Lung (tissue), 12 donors: ENCODE data around the gene TTLL5. TPM values are rescaled to one million over a fixed set of nuclear protein-coding genes. Genes with fewer than 3 reads are reported as not detected.

Experiments used
- ATAC-seq: fragments of 200-7000 bp; cut with Tn5 transposase; one replicate; pipeline ENCODE4 v1.9.1; 2020; ENCODE audit warnings: moderate number of reproducible peaks; ENCODE audit not compliant: insufficient read depth, low FRiP score
- DNase-seq, 3 donors: peaks; one replicate each; pipeline ENCODE4 v3.0.0-alpha.2; 2013 to 2017
- H3K27ac ChIP-seq, 2 donors: one replicate each; pipeline ENCODE4 v1.5.1; 2013; ENCODE audit warnings: mild to moderate bottlenecking in 2 of 2, moderate library complexity in 2 of 2, control low read depth in 1 of 2, inconsistent platforms in 1 of 2, low read depth in 1 of 2, low read length in 1 of 2
- H3K27me3 ChIP-seq, 3 donors: one replicate each; pipeline ENCODE4 v1.5.1; 2013; ENCODE audit warnings: low read length in 2 of 3; ENCODE audit not compliant: control insufficient read depth in 3 of 3, insufficient read depth in 3 of 3
- H3K36me3 ChIP-seq, 4 donors: one replicate each; pipeline ENCODE4 v1.5.1; 2013; ENCODE audit warnings: low read length in 4 of 4, mild to moderate bottlenecking in 1 of 4, moderate library complexity in 1 of 4; ENCODE audit not compliant: control insufficient read depth in 4 of 4, insufficient read depth in 4 of 4
- H3K4me1 ChIP-seq, 5 donors: one replicate each; pipeline ENCODE4 v1.5.1; 2013; ENCODE audit warnings: low read length in 5 of 5, mild to moderate bottlenecking in 2 of 5, moderate library complexity in 1 of 5; ENCODE audit not compliant: control insufficient read depth in 5 of 5, insufficient read depth in 5 of 5
- H3K4me3 ChIP-seq: one replicate; pipeline ENCODE4 v1.5.1; 2013; ENCODE audit warnings: mild to moderate bottlenecking, control low read depth, moderate library complexity
- H3K9ac ChIP-seq, 2 donors: one replicate each; pipeline ENCODE4 v1.5.1; 2013; ENCODE audit warnings: low read length in 2 of 2, control low read depth in 1 of 2; ENCODE audit not compliant: insufficient read depth in 1 of 2
- H3K9me3 ChIP-seq, 4 donors: one replicate each; pipeline ENCODE4 v1.5.1; 2013; ENCODE audit warnings: low read length in 3 of 4, mild to moderate bottlenecking in 1 of 4, moderate library complexity in 1 of 4; ENCODE audit not compliant: control insufficient read depth in 4 of 4, insufficient read depth in 3 of 4
- WGBS, 2 donors: extraction: QIAGEN DNeasy Blood & Tissue Kit; methylation state at CpG; one replicate each; pipeline ENCODE4 v1.1.7; 2013; 5-methylcytosine and 5-hydroxymethylcytosine counted together
- polyA plus RNA-seq, 2 donors: library from polyadenylated mRNA; stranded (reverse); fragments of 200-250 nt; gene quantifications; one replicate each; pipeline ENCODE4 v1.2.1, GENCODE V29; 2013
- total RNA-seq, 2 donors: library from RNA; depleted of rRNA in 1 of 2; stranded (reverse); fragments of >200 nt in 1 of 2; gene quantifications; one replicate each; pipeline ENCODE4 v1.2.1, GENCODE V29; 2014 to 2021
- TF ChIP-seq, protein P1 (sequence below): IDR thresholded peaks from 2 replicates; pipeline ENCODE4 v1.5.1; 2012; ENCODE audit warnings: mild to moderate bottlenecking; ENCODE audit errors: control extremely low read depth, extremely low read depth
- donor health status: control.
- donor health status: control.
- donor health status: Bipolar disorder and iron deficiency.
- donor health status: healthy.
- donor health status: DM: yes; HTN: yes; CAD: no.

Gene TTLL5
- total and polyA plus RNA-seq, 4 donors: 10.3 to 58.6 (median 28.8) TPM

DNA sequence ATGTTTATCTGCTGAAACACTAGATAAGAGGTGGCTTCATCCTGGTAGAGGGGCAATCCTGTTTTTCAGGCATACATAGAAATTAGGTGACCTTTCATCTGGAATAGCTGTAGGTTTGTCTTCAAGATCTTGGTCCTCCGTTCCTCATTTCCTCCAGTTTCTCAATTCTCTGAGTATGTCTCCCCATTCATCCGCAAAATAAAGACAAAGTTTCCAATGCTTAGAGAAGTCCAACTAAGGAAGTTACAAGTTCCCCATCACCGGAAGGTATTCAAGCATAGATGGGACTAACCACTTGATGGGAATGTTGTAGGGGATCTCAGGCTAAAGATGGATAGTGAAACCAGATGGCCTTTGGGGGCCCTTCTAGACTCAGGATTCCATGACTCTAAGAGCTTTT lies 34.6 kb upstream of the TTLL5 start:
- Histone ChIP-seq H3K9ac (no peak overlapping the region), H3K4me1 (no peaks in the 10 kb centered on the region), H3K9me3 (no peaks in the 10 kb centered on the region), H3K27ac (peak overlapping the region in 1 of 2 donors; percentile 36), H3K4me3 (no peak overlapping the region), H3K36me3 (peaks cover 0 to 5% (median 0%) of the 10 kb centered on the region in 4 donors), H3K27me3 (no peaks in the 10 kb centered on the region)
- WGBS, 2 donors: 84 to 86% methylated on average over 3 of the region's 3 CpGs
- TF ChIP-seq, protein P1, sequence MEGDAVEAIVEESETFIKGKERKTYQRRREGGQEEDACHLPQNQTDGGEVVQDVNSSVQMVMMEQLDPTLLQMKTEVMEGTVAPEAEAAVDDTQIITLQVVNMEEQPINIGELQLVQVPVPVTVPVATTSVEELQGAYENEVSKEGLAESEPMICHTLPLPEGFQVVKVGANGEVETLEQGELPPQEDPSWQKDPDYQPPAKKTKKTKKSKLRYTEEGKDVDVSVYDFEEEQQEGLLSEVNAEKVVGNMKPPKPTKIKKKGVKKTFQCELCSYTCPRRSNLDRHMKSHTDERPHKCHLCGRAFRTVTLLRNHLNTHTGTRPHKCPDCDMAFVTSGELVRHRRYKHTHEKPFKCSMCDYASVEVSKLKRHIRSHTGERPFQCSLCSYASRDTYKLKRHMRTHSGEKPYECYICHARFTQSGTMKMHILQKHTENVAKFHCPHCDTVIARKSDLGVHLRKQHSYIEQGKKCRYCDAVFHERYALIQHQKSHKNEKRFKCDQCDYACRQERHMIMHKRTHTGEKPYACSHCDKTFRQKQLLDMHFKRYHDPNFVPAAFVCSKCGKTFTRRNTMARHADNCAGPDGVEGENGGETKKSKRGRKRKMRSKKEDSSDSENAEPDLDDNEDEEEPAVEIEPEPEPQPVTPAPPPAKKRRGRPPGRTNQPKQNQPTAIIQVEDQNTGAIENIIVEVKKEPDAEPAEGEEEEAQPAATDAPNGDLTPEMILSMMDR: no peak
- ATAC-seq (no peak), DNase-seq (no peak)

DNA sequence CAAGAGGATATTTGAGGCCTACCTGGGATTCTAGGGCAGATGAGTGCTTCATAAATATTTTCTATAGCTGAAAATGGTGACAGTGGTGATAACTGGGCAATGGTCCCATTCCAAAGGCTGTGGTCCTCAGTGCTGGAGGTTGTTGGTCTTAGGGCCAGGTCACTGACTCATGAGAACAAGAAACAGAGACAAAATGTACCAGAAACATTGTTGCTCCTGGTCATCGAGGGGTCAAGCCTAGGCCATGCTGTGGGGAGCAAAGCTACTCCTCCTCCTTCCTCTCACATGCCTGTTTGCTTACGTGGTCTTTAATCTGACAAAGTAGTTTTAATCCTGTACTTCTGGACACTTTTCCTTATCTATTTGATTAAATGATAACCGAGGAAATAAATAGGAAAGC lies 34.2 kb upstream of the TTLL5 start:
- no peak for ATAC-seq
- peak overlapping the region in 1 of 2 donors; percentile 36 for H3K27ac ChIP-seq
- H3K4me3 ChIP-seq: no peak overlapping the region

DNA sequence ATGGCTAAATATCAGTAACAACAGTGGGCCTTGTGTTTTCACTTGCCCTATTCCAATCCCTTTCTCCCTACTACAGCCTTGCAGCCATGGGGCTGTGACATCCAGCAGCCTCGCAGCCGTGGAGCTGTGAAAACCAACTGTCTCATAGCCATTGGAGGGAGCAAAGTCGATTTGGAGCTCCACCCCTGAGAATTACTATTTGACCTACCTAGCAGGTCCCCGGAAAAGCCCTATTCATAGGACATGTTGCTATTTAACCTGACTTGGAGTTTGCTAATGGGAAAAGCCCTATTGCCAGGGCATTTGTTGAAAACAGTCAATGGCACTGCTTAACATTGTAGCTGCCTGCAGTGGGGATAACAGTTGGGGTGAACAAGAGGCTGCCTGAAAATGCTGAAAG lies 33.6 kb upstream of the TTLL5 start:
- WGBS, 2 donors: 82 to 93% methylated on average over 4 of the region's 4 CpGs
- DNase-seq (no peak), ATAC-seq (no peak)
- Histone ChIP-seq H3K9ac (no peak overlapping the region), H3K27me3 (no peaks in the 10 kb centered on the region), H3K4me3 (no peak overlapping the region), H3K4me1 (no peaks in the 10 kb centered on the region), H3K36me3 (peaks cover 0 to 5% (median 0%) of the 10 kb centered on the region in 4 donors), H3K9me3 (no peaks in the 10 kb centered on the region), H3K27ac (no peak overlapping the region)
- TF ChIP-seq, protein P1: no peak

More for the DNA sequence above, 34.2 kb upstream of the TTLL5 start:
- H3K9ac ChIP-seq: no peak overlapping the region
- H3K4me1 ChIP-seq: no peaks in the 10 kb centered on the region
- H3K36me3 ChIP-seq: peaks cover 0 to 5% (median 0%) of the 10 kb centered on the region in 4 donors
- H3K27me3 ChIP-seq: no peaks in the 10 kb centered on the region
- H3K9me3 ChIP-seq: no peaks in the 10 kb centered on the region
- no peak for DNase-seq
- WGBS, 2 donors: 60 to 78% methylated on average over 3 of the region's 3 CpGs
- TF ChIP-seq, protein P1: no peak

DNA sequence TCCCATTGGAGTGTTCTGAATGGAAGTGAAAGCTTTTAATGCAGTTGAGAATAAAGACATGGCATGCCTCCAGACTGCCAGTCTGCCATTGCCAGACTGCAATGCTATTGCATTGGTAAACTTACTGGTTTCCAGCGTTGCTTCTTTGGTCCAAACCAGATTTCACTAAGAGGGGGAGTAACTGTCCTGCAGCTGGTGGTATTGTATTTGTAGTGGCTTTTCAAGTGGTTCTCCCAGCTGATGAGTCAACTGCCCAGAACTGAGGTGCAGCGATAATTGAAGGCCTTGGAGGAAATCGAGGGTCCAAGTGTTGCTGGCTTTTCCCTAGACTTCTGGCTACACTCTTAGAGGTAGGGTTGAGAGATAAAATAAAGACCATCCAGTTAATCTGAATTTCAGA lies 32.2 kb upstream of the TTLL5 start:
- DNase-seq (no peak), ATAC-seq (no peak)
- Histone ChIP-seq H3K4me1 (no peaks in the 10 kb centered on the region), H3K36me3 (peaks cover 0 to 5% (median 0%) of the 10 kb centered on the region in 4 donors), H3K27ac (no peak overlapping the region), H3K9ac (no peak overlapping the region), H3K9me3 (no peaks in the 10 kb centered on the region), H3K27me3 (no peaks in the 10 kb centered on the region), H3K4me3 (no peak overlapping the region)
- TF ChIP-seq, protein P1: no peak
- WGBS, 2 donors: 78 to 87% methylated on average over 3 of the region's 3 CpGs
